Measurements from ENCODE around the gene MYOF.

- no peak for TF ChIP-seq ESRRA (IDR thresholded peaks at IDR 0.05; ENCODE audit: borderline replicate concordance, low read depth)
- TF ChIP-seq ZNF274 (IDR thresholded peaks at IDR 0.05; ENCODE audit: borderline replicate concordance, low read depth, low read length) = no peak
- TF ChIP-seq NFATC3 (IDR thresholded peaks at IDR 0.05) = no peak
- TF ChIP-seq USF2 (CRISPR knock-in tag; IDR thresholded peaks at IDR 0.05) = no peak
- TF ChIP-seq PKNOX1 (IDR thresholded peaks at IDR 0.05) = no peak
- no peak for TF ChIP-seq TSHZ1 (CRISPR knock-in tag; IDR thresholded peaks at IDR 0.05)
- TF ChIP-seq NFXL1 (CRISPR knock-in tag; IDR thresholded peaks at IDR 0.05) = no peak
- TF ChIP-seq MEIS2 (IDR thresholded peaks at IDR 0.05; ENCODE audit: partially characterized antibody) = no peak
- TF ChIP-seq JUN (IDR thresholded peaks at IDR 0.05; ENCODE audit: borderline replicate concordance, low read depth, low read length) = no peak
- no peak for TF ChIP-seq JUN (CRISPR knock-in tag; IDR thresholded peaks at IDR 0.05; ENCODE audit: borderline replicate concordance)
- no peak for TF ChIP-seq TBP (optimal IDR thresholded peaks at IDR 0.05; ENCODE audit: low read depth, low read length)
- TF ChIP-seq RBFOX2 (IDR thresholded peaks at IDR 0.05; ENCODE audit: low read depth, low read length) = no peak
- TF ChIP-seq NR1H2 (CRISPR knock-in tag; IDR thresholded peaks at IDR 0.05) = no peak
- TF ChIP-seq CTCF (IDR thresholded peaks at IDR 0.05 in 2 of 3, conservative IDR thresholded peaks at IDR 0.05 in 1 of 3; ENCODE audit: insufficient read depth in 2 of 3, low read depth in 1 of 3, low read length in 3 of 3) = no peak
Measured at GRCh38 chr10:93435621-93436397, 46.3 kb downstream of the MYOF start.

Data from K562 (cell line).